HEK293T (cell line): ENCODE results near the gene SLC12A8.

ENCODE experiments used
- CTCF ChIA-PET: fragments of 350-600 bp; formaldehyde crosslinking; extraction: SDS; loops from one replicate; lab custom pipeline; 2021; ENCODE audit warnings: antibody characterized with exemption, inconsistent platforms; lab: Yijun Ruan, JAX
- POLR2A ChIA-PET: fragments of 350-600 bp; formaldehyde crosslinking; extraction: SDS; loops from one replicate; lab custom pipeline; 2020; ENCODE audit warnings: antibody characterized with exemption, inconsistent platforms; lab: Yijun Ruan, JAX
- DNase-seq: peaks from one replicate; pipeline ENCODE4 v3.0.0; 2012; ENCODE audit warnings: mixed read lengths; ENCODE audit errors: extremely low spot score
- ARNT ChIP-seq: fragments of 450-650 bp; IDR thresholded peaks from 2 replicates; pipeline ENCODE4 v1.6.1; 2017; ENCODE audit warnings: mild to moderate bottlenecking
- BHLHE40 ChIP-seq: fragments of 450-650 bp; IDR thresholded peaks from 2 replicates; pipeline ENCODE4 v1.6.1; 2016; ENCODE audit warnings: mild to moderate bottlenecking, moderate library complexity, borderline replicate concordance
- CTBP1 ChIP-seq: fragments of 450-650 bp; IDR thresholded peaks from 2 replicates; pipeline ENCODE4 v1.6.1; 2016; ENCODE audit warnings: borderline replicate concordance
- ELF4 ChIP-seq: fragments of 450-650 bp; IDR thresholded peaks from 2 replicates; pipeline ENCODE4 v1.6.1; 2017; ENCODE audit warnings: antibody characterized with exemption
- FOXA1 ChIP-seq: fragments of 450-650 bp; IDR thresholded peaks from 2 replicates; pipeline ENCODE4 v1.6.1; 2016; ENCODE audit warnings: mild to moderate bottlenecking
- FOXK2 ChIP-seq: fragments of 450-650 bp; IDR thresholded peaks from 2 replicates; pipeline ENCODE4 v1.6.1; 2016; ENCODE audit warnings: mild to moderate bottlenecking
- FOXM1 ChIP-seq: fragments of 450-650 bp; IDR thresholded peaks from 2 replicates; pipeline ENCODE4 v1.6.1; 2017; ENCODE audit warnings: mild to moderate bottlenecking, borderline replicate concordance
- HDGF ChIP-seq: fragments of 450-650 bp; IDR thresholded peaks from 2 replicates; pipeline ENCODE4 v1.6.1; 2017; ENCODE audit warnings: antibody characterized with exemption, borderline replicate concordance
- L3MBTL2 ChIP-seq: fragments of 450-650 bp; conservative IDR thresholded peaks from 2 replicates; pipeline ENCODE4 v1.6.1; 2016; ENCODE audit warnings: mild to moderate bottlenecking
- LEF1 ChIP-seq: fragments of 450-650 bp; IDR thresholded peaks from 2 replicates; pipeline ENCODE4 v1.6.1; 2017; ENCODE audit warnings: mild to moderate bottlenecking, borderline replicate concordance
- NFRKB ChIP-seq: fragments of 450-650 bp; IDR thresholded peaks from 2 replicates; pipeline ENCODE4 v1.6.1; 2016; ENCODE audit warnings: mild to moderate bottlenecking, moderate library complexity
- SP1 ChIP-seq: fragments of 450-650 bp; IDR thresholded peaks from 2 replicates; pipeline ENCODE4 v1.6.1; 2017
- SUZ12 ChIP-seq: fragments of 450-650 bp; IDR thresholded peaks from 2 replicates; pipeline ENCODE4 v1.6.1; 2016; ENCODE audit warnings: mild to moderate bottlenecking
- TARDBP ChIP-seq: fragments of 450-650 bp; IDR thresholded peaks from 2 replicates; pipeline ENCODE4 v1.6.1; 2016
- ZNF384 ChIP-seq: fragments of 450-650 bp; IDR thresholded peaks from 2 replicates; pipeline ENCODE4 v1.6.1; 2016
- TF ChIP-seq, protein P1 (sequence below): fragments of 450-650 bp; IDR thresholded peaks from 2 replicates; pipeline ENCODE4 v1.6.1; 2016

Gene SLC12A8

GRCh38 chr3:125068265-125068664 is 144.3 kb downstream of the SLC12A8 start:
- POLR2A ChIA-PET, result no interaction called here
- DNase-seq, result no peak
- TF ChIP-seq FOXK2 (no peak), ARNT (no peak), FOXA1 (no peak), BHLHE40 (no peak), ELF4 (no peak), CTBP1 (no peak), FOXM1 (no peak), SP1 (no peak), HDGF (no peak), TARDBP (no peak), ZNF384 (no peak), LEF1 (no peak), L3MBTL2 (no peak), SUZ12 (no peak), NFRKB (no peak)
- TF ChIP-seq, protein P1, sequence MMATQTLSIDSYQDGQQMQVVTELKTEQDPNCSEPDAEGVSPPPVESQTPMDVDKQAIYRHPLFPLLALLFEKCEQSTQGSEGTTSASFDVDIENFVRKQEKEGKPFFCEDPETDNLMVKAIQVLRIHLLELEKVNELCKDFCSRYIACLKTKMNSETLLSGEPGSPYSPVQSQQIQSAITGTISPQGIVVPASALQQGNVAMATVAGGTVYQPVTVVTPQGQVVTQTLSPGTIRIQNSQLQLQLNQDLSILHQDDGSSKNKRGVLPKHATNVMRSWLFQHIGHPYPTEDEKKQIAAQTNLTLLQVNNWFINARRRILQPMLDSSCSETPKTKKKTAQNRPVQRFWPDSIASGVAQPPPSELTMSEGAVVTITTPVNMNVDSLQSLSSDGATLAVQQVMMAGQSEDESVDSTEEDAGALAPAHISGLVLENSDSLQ, result no peak
- CTCF ChIA-PET, result no interaction called here

DNA sequence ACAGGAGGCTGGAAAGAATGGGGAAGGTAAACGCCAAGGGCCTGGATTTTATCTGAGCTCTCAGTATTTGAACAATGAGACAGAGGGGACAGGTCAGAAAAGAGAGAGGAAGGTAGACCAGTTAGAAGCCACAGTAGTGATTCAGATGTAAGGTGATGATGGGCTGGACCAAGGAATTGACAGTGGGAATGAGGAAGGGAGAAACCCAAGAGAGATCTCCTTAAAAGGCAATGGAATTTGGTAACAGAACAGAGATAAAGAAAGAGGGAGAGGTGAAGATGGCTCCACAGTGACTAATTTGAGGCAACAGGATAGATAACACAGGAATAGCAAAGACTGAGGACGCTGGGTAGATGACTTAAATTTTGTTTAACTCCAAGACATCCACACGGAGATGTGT is 145.3 kb downstream of the SLC12A8 start:
- DNase-seq, result no peak

GRCh38 chr3:125062904-125063618 is 149.5 kb downstream of the SLC12A8 start:
- no peak for TF ChIP-seq ELF4
- TF ChIP-seq FOXA1, result no peak
- no peak for TF ChIP-seq FOXK2
- TF ChIP-seq HDGF, result no peak
- no peak for TF ChIP-seq ZNF384
- no peak for TF ChIP-seq LEF1
- no peak for TF ChIP-seq SUZ12
- TF ChIP-seq NFRKB, result no peak
- no peak for TF ChIP-seq ARNT
- TF ChIP-seq SP1, result no peak
- no peak for TF ChIP-seq FOXM1
- no peak for TF ChIP-seq L3MBTL2
- no peak for TF ChIP-seq CTBP1
- ChIA-PET CTCF (no interaction called here), POLR2A (no interaction called here)
- no peak for DNase-seq

More for the DNA sequence above, 145.3 kb downstream of the SLC12A8 start:
- ChIA-PET POLR2A (no interaction called here), CTCF (no interaction called here)
- no peak for TF ChIP-seq L3MBTL2
- TF ChIP-seq ZNF384, result no peak
- no peak for TF ChIP-seq NFRKB
- no peak for TF ChIP-seq BHLHE40
- no peak for TF ChIP-seq FOXK2
- TF ChIP-seq LEF1, result no peak
- TF ChIP-seq ARNT, result no peak
- TF ChIP-seq SUZ12, result no peak
- no peak for TF ChIP-seq HDGF
- no peak for TF ChIP-seq SP1
- TF ChIP-seq ELF4, result no peak
- no peak for TF ChIP-seq TARDBP
- TF ChIP-seq FOXM1, result no peak
- TF ChIP-seq CTBP1, result no peak
- TF ChIP-seq FOXA1, result no peak
- TF ChIP-seq, protein P1, result no peak

DNA sequence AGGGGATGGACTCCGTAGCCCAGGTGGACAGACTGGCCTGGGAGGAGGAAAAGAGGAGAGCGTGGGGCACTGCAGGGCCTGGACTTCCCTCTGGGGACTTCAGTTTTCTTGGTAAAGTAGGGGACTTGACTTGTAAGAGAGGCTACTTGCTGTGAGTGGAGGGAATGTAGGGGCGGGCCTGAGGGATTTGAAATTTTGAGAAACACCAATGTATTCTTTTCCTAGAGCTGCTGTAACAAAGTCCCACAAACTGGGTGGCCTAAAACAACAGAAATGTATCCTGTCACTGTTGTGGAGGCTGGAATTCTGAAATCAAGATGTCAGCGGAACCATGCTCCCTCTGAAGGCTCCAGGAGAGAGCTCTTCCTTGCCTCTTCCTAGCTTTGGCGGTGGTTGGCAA is 150.9 kb downstream of the SLC12A8 start:
- TF ChIP-seq SUZ12 (no peak), FOXK2 (no peak), ARNT (no peak), TARDBP (no peak), HDGF (no peak), ZNF384 (no peak)
- no peak for DNase-seq
- POLR2A ChIA-PET, result no interaction called here
- CTCF ChIA-PET, result no interaction called here

DNA sequence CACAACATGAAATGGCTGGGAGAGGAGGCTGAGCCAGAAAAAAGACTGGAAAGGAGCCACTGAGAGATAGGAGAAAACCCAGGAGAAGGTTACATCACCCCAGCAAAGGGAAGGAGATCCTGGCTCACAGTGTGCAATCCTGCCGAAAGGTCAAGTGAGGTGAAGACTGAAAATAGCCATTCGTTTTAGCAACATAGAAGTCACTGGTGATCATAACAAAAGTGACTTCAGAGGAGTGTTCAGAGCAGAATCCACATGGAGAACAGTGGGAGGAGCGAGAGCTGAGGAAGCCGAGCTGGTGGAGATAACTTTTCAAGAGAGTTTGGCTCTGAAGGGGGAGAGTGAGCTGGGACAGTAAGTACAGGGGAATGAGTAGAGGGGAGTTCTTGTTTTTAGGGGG is 151.4 kb downstream of the SLC12A8 start:
- TF ChIP-seq LEF1, result no peak
- TF ChIP-seq ARNT, result no peak
- TF ChIP-seq, protein P1, result no peak
- TF ChIP-seq BHLHE40, result no peak
- no peak for TF ChIP-seq FOXK2
- TF ChIP-seq ELF4, result no peak
- TF ChIP-seq FOXA1, result no peak
- TF ChIP-seq L3MBTL2, result no peak
- TF ChIP-seq HDGF, result no peak
- no peak for TF ChIP-seq FOXM1
- no peak for TF ChIP-seq ZNF384
- CTCF ChIA-PET, result no interaction called here
- POLR2A ChIA-PET, result no interaction called here
- DNase-seq, result no peak

GRCh38 chr3:125059488-125060245 is 152.9 kb downstream of the SLC12A8 start:
- POLR2A ChIA-PET, result no interaction called here
- CTCF ChIA-PET, result interaction anchor here (0.6 kb wide), 1 partner anchor 102 kb away, joined by 3 read pairs; no protein-coding TSS in a partner anchor
- DNase-seq, result no peak
- no peak for TF ChIP-seq BHLHE40
- TF ChIP-seq FOXK2, result no peak
- TF ChIP-seq ZNF384, result no peak
- TF ChIP-seq L3MBTL2, result no peak
- no peak for TF ChIP-seq FOXM1
- TF ChIP-seq SP1, result no peak
- TF ChIP-seq FOXA1, result no peak
- no peak for TF ChIP-seq TARDBP
